Smooth muscle cell (in vitro differentiated cells): ENCODE data around the gene PSMD12. TPM values are rescaled to one million over a fixed set of nuclear protein-coding genes. Genes with fewer than 3 reads are reported as not detected.

ENCODE experiments used
- DNase-seq: peaks from one replicate; lab custom pipeline; 2025; ENCODE audit not compliant: unreplicated experiment; lab: John Stamatoyannopoulos, UW
- H2AFZ ChIP-seq: fragments of 200-600 bp; sonication (generic); 2 replicates; pipeline ENCODE4 v1.6.0; 2016; ENCODE audit warnings: antibody characterized with exemption, low read depth, mild to moderate bottlenecking
- H3F3A ChIP-seq: fragments of 200-600 bp; sonication (generic); 2 replicates; pipeline ENCODE4 v1.6.0; 2017; ENCODE audit warnings: antibody characterized with exemption, low read depth
- H3K27ac ChIP-seq: fragments of 200-600 bp; sonication (generic); 2 replicates; pipeline ENCODE4 v1.5.1; 2016; ENCODE audit warnings: low read depth, mild to moderate bottlenecking
- H3K27me3 ChIP-seq: fragments of 200-600 bp; sonication (generic); 2 replicates; pipeline ENCODE4 v1.6.1; 2016; ENCODE audit warnings: low read depth, mild to moderate bottlenecking
- H3K36me3 ChIP-seq: fragments of 200-600 bp; sonication (generic); 2 replicates; pipeline ENCODE4 v1.5.1; 2016; ENCODE audit warnings: low read depth
- H3K4me1 ChIP-seq: fragments of 200-600 bp; sonication (generic); 2 replicates; pipeline ENCODE4 v1.5.1; 2016; ENCODE audit warnings: low read depth
- H3K4me2 ChIP-seq: fragments of 200-600 bp; sonication (generic); 2 replicates; pipeline ENCODE4 v1.6.0; 2016; ENCODE audit warnings: mild to moderate bottlenecking
- H3K4me3 ChIP-seq: fragments of 200-600 bp; sonication (generic); 2 replicates; pipeline ENCODE4 v1.5.1; 2016; ENCODE audit warnings: mild to moderate bottlenecking
- H3K79me2 ChIP-seq: fragments of 200-600 bp; sonication (generic); 2 replicates; pipeline ENCODE4 v1.6.0; 2016; ENCODE audit warnings: low read depth, mild to moderate bottlenecking
- H3K9ac ChIP-seq: fragments of 200-600 bp; sonication (generic); 2 replicates; pipeline ENCODE4 v1.6.0; 2016; ENCODE audit warnings: low read depth
- H3K9me3 ChIP-seq: fragments of 200-600 bp; sonication (generic); replicated peaks from 2 replicates; pipeline ENCODE4 v1.5.1; 2016; ENCODE audit warnings: low read depth
- H4K20me1 ChIP-seq: fragments of 200-600 bp; sonication (generic); 2 replicates; pipeline ENCODE4 v1.6.0; 2016; ENCODE audit warnings: low read depth
- WGBS: methylation state at CpG from one replicate; pipeline ENCODE4 v1.1.7; 2016; ENCODE audit warnings: low lambda C conversion rate; 5-methylcytosine and 5-hydroxymethylcytosine counted together
- polyA plus RNA-seq: library from polyadenylated mRNA; unstranded; fragments of >200 nt; fragmentation: Nextera tagmentation; extraction: Ambion mirVana; gene quantifications from 2 replicates; pipeline ENCODE4 v1.2.1, GENCODE V29; 2016
- total RNA-seq: library from RNA; depleted of rRNA; stranded (reverse); fragments of >200 nt; gene quantifications from 2 replicates; pipeline ENCODE4 v1.2.3, GENCODE V29; 2014
- TF ChIP-seq, protein P1 (sequence below): fragments of 200-600 bp; sonication (generic); IDR thresholded peaks from 2 replicates; pipeline ENCODE4 v1.5.1; 2017; ENCODE audit warnings: borderline replicate concordance, mild to moderate bottlenecking, antibody characterized with exemption; ENCODE audit not compliant: insufficient read depth, poor library complexity, severe bottlenecking

PSMD12 gene
- total and polyA plus RNA-seq, 2 experiments from 2014 or later, result 34.7 to 51.7 TPM

DNA sequence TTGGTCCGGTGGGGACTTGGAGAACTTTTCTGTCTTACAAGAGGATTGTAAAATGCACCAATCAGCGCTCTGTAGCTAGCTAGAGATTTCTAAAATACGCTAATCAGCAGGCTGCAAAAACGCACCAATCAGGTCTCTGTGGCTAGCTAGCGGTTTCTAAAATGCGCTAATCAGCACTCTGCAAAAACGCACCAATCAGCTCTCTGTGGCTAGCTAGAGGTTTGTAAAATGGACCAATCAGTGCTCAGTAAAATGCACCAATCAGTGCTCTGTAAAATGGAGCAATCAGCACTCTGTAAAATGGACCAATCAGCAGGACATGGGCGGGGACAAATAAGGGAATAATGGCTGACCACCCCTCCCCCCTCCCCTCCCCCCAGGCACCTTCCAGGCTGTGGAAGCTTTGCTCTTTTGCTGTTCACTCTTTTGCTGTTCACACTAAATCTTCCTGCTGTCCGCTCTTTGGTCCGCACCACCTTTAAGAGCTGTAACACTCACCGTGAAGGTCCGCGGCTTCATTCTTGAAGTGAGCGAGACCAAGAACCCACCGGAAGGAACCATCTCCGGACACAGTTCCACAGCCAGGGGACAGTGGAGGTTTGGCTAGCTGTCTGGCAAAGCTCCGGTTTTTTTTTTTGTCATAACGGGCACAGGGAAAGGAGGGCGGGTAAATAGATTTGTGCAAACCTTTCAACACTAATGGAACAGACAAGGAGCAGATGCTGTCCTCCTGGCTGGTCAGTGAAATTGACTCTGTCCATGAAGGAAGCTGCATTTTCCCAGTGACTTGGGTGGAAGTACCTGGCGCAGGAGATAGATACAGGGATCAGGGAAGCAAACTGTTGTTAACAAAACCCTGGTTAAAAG is 19.0 kb upstream of the PSMD12 start:
- Histone ChIP-seq H3K79me2 (peaks cover 36% of the 10 kb centered on the region), H4K20me1 (no peaks in the 10 kb centered on the region)
- 94% methylated on average over 20 of the region's 20 CpGs for WGBS

DNA sequence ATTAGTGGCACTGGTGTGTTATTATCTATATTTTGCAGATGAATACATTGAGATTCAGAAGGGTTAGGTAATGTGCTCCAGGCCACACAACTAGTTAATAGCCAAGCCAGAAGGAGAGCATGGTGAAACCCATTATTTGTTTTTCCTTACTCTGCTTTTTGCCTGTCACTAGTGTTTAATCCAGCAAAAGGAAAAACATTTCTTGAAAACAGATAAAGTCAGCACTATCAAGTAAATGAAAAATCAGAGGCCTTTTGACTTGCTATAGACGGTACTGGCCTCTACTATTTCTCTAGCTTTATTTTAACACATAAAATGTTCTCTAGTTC is 15.5 kb upstream of the PSMD12 start:
- TF ChIP-seq, protein P1, sequence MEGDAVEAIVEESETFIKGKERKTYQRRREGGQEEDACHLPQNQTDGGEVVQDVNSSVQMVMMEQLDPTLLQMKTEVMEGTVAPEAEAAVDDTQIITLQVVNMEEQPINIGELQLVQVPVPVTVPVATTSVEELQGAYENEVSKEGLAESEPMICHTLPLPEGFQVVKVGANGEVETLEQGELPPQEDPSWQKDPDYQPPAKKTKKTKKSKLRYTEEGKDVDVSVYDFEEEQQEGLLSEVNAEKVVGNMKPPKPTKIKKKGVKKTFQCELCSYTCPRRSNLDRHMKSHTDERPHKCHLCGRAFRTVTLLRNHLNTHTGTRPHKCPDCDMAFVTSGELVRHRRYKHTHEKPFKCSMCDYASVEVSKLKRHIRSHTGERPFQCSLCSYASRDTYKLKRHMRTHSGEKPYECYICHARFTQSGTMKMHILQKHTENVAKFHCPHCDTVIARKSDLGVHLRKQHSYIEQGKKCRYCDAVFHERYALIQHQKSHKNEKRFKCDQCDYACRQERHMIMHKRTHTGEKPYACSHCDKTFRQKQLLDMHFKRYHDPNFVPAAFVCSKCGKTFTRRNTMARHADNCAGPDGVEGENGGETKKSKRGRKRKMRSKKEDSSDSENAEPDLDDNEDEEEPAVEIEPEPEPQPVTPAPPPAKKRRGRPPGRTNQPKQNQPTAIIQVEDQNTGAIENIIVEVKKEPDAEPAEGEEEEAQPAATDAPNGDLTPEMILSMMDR, result no peak

More for the DNA sequence above, 19.0 kb upstream of the PSMD12 start:
- Histone ChIP-seq H3K9ac (no peak overlapping the region), H3K4me1 (peaks cover 2% of the 10 kb centered on the region), H2AFZ (no peak overlapping the region), H3K36me3 (no peaks in the 10 kb centered on the region), H3K4me2 (no peak overlapping the region), H3K27ac (no peak overlapping the region), H3F3A (peaks cover 7% of the 10 kb centered on the region), H3K4me3 (no peak overlapping the region), H3K27me3 (no peaks in the 10 kb centered on the region), H3K9me3 (no peaks in the 10 kb centered on the region)
- TF ChIP-seq, protein P1, result no peak
- DNase-seq, result no peak

DNA sequence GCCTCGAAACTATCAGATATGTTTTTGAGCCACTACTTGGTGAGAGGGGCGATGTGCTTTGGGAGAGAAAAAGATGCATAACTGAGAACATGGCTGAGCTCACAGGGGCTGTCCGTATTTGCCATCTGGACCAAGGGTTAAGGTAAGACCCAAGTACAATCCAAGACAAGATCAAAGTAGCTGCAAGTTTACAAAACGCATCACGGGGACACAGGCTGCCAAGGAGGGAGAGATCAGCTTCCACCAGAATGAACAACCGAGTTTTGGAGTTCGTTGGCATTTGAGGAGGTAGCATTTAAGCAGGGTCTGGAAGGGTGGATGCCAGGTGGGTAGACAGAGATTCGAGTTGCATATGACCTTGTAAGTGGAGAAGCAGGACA is 12.9 kb upstream of the PSMD12 start:
- no peaks in the 10 kb centered on the region for H3K36me3 ChIP-seq
- no peaks in the 10 kb centered on the region for H3K27me3 ChIP-seq
- H4K20me1 ChIP-seq, result no peaks in the 10 kb centered on the region
- TF ChIP-seq, protein P1, result no peak
- no peaks in the 10 kb centered on the region for H3K9me3 ChIP-seq
- no peak for DNase-seq
- H3F3A ChIP-seq, result peaks cover 7% of the 10 kb centered on the region
- 74% methylated on average over 8 of the region's 8 CpGs for WGBS
- H3K4me3 ChIP-seq, result peak overlapping the region; percentile 71
- H3K27ac ChIP-seq, result peak overlapping the region; percentile 44
- peak overlapping the region; percentile 23 for H2AFZ ChIP-seq
- peaks cover 7% of the 10 kb centered on the region for H3K4me1 ChIP-seq
- H3K79me2 ChIP-seq, result peaks cover 16% of the 10 kb centered on the region
- peak overlapping the region; percentile 25 for H3K9ac ChIP-seq
- peak overlapping the region; percentile 94 for H3K4me2 ChIP-seq

More for the DNA sequence above, 15.5 kb upstream of the PSMD12 start:
- no peak for DNase-seq
- no peaks in the 10 kb centered on the region for H4K20me1 ChIP-seq
- H3K9ac ChIP-seq, result no peak overlapping the region
- no peak overlapping the region for H2AFZ ChIP-seq
- H3K4me2 ChIP-seq, result no peak overlapping the region
- H3K27ac ChIP-seq, result no peak overlapping the region
- H3F3A ChIP-seq, result no peaks in the 10 kb centered on the region
- no peaks in the 10 kb centered on the region for H3K4me1 ChIP-seq
- no peaks in the 10 kb centered on the region for H3K27me3 ChIP-seq
- H3K9me3 ChIP-seq, result no peaks in the 10 kb centered on the region
- H3K4me3 ChIP-seq, result no peak overlapping the region
- peaks cover 36% of the 10 kb centered on the region for H3K79me2 ChIP-seq
- H3K36me3 ChIP-seq, result no peaks in the 10 kb centered on the region
- 43% methylated on average over 1 of the region's 1 CpG for WGBS
